ENCODE data around the gene SLIT1. TPM values are rescaled to one million over a fixed set of nuclear protein-coding genes. Genes with fewer than 3 reads are reported as not detected.
A peak's percentile ranks its signal among the peaks of the same experiment; 100 is the strongest.

Gene SLIT1
- total RNA-seq, 2 experiments from 2014 or later, result 0.59 to 1.5 TPM

DNA sequence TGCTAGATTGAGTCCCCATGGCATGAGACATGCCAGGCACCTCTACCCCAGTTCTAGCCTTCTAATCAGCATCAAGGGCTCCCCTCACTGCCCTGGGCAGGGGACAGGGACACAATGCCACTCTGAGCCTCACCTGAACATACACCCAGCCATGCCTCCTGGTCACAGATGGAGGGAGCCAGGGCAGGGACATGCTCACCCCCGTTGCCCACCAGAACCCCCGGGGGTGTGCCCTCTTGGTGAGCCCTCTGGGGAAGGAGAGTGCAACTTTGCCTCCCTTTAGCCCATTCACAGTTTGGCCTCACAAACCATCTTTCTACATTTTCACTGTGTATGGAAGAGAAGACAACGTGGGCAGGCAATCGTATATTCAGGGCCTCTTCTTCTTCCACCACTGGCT is 186.4 kb downstream of the SLIT1 start:
- Mint-ChIP-seq H3K27me3 (no peaks in the 10 kb centered on the region), H3K36me3 (no peaks in the 10 kb centered on the region), H3K27ac (no peak overlapping the region), H3K9me3 (ENCODE audit: low read depth) (no peaks in the 10 kb centered on the region), H3K4me3 (no peak overlapping the region), H3K4me1 (no peaks in the 10 kb centered on the region)
- DNase-seq (peak; percentile 27), ATAC-seq (peak; percentile 20)
- CTCF ChIA-PET, result interaction anchor here (1.1 kb wide), 1 partner anchor 17 kb away, joined by 3 read pairs; no protein-coding TSS in a partner anchor

GRCh38 chr10:96998329-96998888 is 187.3 kb downstream of the SLIT1 start:
- Mint-ChIP-seq H3K4me1 (no peaks in the 10 kb centered on the region), H3K4me3 (no peak overlapping the region), H3K9me3 (ENCODE audit: low read depth) (no peaks in the 10 kb centered on the region), H3K27me3 (no peaks in the 10 kb centered on the region), H3K27ac (no peak overlapping the region), H3K36me3 (no peaks in the 10 kb centered on the region)
- CTCF ChIA-PET, result interaction anchor here (1.1 kb wide), 1 partner anchor 18 kb away, joined by 3 read pairs; no protein-coding TSS in a partner anchor
- ATAC-seq (no peak), DNase-seq (no peak)

DNA sequence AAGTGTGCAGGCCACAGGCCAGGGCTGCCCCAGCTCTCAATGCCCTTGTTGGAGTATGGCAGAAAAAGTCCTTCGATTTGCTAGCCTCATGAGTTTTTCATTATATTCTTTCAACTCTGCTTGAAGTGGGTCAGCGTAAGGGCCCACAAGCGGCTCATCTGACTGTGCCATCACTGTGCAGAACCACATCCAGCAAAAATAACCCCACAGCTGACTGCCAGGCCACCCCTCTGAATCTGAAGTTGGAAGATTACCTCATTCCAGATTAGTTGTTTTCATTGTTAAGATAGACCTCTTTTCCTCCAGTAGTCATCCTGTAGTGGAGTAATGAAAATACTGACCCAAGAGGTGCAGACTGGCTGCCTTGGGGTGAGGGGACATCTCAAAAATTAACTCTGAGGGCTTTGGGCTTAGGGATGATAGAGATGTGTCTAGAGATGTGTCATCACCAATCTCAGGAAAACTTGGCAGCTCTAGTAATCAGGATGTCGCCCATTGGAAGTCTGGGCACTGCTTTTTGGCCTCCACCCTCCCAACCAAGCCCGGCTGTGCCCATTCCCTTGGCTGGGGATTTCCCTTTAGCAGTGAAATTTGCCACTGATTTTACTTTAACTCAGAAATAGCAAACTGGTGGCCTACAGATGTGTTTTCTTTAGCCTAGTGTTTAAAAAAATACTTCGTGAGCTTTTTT is 189.3 kb downstream of the SLIT1 start:
- H3K27me3 Mint-ChIP-seq, result no peaks in the 10 kb centered on the region
- H3K4me3 Mint-ChIP-seq, result no peak overlapping the region
- no peaks in the 10 kb centered on the region for H3K36me3 Mint-ChIP-seq
- peaks cover 7% of the 10 kb centered on the region for H3K4me1 Mint-ChIP-seq
- CTCF ChIA-PET, result interaction anchor here (0.9 kb wide), 1 partner anchor 100 kb away, joined by 3 read pairs; no protein-coding TSS in a partner anchor
- ATAC-seq (no peak), DNase-seq (no peak)
- H3K27ac Mint-ChIP-seq, result no peak overlapping the region
- H3K9me3 Mint-ChIP-seq (ENCODE audit: low read depth), result no peaks in the 10 kb centered on the region

DNA sequence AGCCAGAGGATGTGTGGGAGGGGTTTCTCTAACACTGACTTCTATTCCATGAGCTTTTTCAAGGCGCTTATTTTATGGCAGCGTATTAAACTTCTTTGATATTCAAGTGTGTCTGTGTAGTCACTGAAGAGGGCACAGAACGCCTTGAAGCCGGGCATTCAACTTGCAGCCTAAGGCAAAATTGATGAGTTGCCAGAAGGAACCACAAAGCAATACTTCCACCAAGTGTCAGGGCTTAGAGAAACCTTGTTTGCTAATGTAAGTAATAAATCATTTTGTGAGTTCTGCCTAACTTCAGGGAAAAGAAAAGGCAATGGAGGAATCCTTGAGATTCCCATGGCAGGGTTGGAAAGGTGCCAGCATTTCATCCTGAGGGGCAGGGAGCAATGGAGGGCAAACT is 189.9 kb downstream of the SLIT1 start:
- Mint-ChIP-seq H3K4me3 (no peak overlapping the region), H3K27me3 (no peaks in the 10 kb centered on the region), H3K36me3 (no peaks in the 10 kb centered on the region), H3K9me3 (ENCODE audit: low read depth) (no peaks in the 10 kb centered on the region), H3K4me1 (peaks cover 10% of the 10 kb centered on the region), H3K27ac (no peak overlapping the region)
- CTCF ChIA-PET, result no interaction called here
- ATAC-seq, result no peak
- no peak for DNase-seq

DNA sequence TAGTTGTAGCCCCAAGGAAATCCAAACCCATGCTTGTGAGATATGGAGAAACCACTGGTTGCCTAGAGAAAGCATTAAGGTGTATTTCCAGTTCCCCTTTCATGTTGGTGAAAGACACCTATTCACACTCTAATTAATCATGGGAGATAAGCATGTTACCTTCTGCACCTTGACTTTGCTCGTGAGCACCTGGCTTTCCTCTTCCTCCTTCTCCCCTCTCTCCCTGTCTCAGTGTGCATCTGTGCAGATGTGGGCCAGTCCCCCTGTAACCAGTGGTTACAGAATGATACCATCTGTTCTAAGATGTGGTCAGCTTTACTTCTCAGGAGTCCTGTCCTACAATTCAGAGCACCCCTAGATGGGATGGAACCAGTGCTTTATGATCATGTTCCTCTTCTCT is 193.0 kb downstream of the SLIT1 start:
- no peak for ATAC-seq
- CTCF ChIA-PET, result no interaction called here
- H3K4me3 Mint-ChIP-seq, result no peak overlapping the region
- H3K27me3 Mint-ChIP-seq, result no peaks in the 10 kb centered on the region
- no peaks in the 10 kb centered on the region for H3K36me3 Mint-ChIP-seq
- peaks cover 10% of the 10 kb centered on the region for H3K4me1 Mint-ChIP-seq
- no peak for DNase-seq
- H3K9me3 Mint-ChIP-seq (ENCODE audit: low read depth), result no peaks in the 10 kb centered on the region
- H3K27ac Mint-ChIP-seq, result no peak overlapping the region

GRCh38 chr10:96991313-96991841 is 194.4 kb downstream of the SLIT1 start:
- Mint-ChIP-seq H3K4me3 (no peak overlapping the region), H3K9me3 (ENCODE audit: low read depth) (no peaks in the 10 kb centered on the region), H3K27me3 (no peaks in the 10 kb centered on the region), H3K27ac (no peak overlapping the region), H3K36me3 (no peaks in the 10 kb centered on the region), H3K4me1 (peaks cover 10% of the 10 kb centered on the region)
- CTCF ChIA-PET, result no interaction called here
- ATAC-seq, result no peak
- DNase-seq, result no peak

- Mint-ChIP-seq H3K27ac (no peak overlapping the region), H3K4me1 (peaks cover 12% of the 10 kb centered on the region), H3K9me3 (ENCODE audit: low read depth) (no peaks in the 10 kb centered on the region), H3K27me3 (no peaks in the 10 kb centered on the region), H3K36me3 (no peaks in the 10 kb centered on the region), H3K4me3 (no peak overlapping the region)
- CTCF ChIA-PET, result interaction anchor here (1.1 kb wide), 1 partner anchor 113 kb away, joined by 6 read pairs; no protein-coding TSS in a partner anchor
- no peak for DNase-seq
- ATAC-seq, result no peak
These were observed 197.3 kb downstream of the SLIT1 start for GRCh38 chr10:96988426-96988825.

DNA sequence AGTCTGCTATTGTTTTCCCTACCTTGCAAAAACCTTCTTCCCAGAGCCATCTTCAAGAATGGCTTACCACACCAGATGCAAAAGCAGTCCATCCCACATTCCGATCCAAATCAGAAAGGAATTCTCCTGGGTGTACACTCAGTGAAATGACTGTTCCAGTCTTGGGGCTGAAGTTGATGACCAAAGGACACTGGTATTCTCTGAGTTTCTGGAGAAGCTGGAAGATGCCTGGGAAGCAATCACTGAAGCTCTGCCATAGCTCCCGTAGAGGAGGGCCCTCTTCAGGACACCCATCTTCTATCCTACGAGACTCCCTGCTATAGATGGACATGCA is 197.9 kb downstream of the SLIT1 start:
- CTCF ChIA-PET, result interaction anchor here (1.6 kb wide), 1 partner anchor 38 kb away, joined by 4 read pairs; no protein-coding TSS in a partner anchor
- ATAC-seq (no peak), DNase-seq (no peak)
- peaks cover 12% of the 10 kb centered on the region for H3K4me1 Mint-ChIP-seq
- no peaks in the 10 kb centered on the region for H3K9me3 Mint-ChIP-seq (ENCODE audit: low read depth)
- H3K27ac Mint-ChIP-seq, result no peak overlapping the region
- H3K36me3 Mint-ChIP-seq, result no peaks in the 10 kb centered on the region
- no peaks in the 10 kb centered on the region for H3K27me3 Mint-ChIP-seq
- no peak overlapping the region for H3K4me3 Mint-ChIP-seq

- Mint-ChIP-seq H3K27ac (no peak overlapping the region), H3K9me3 (ENCODE audit: low read depth) (no peaks in the 10 kb centered on the region)
These were observed 198.5 kb downstream of the SLIT1 start for GRCh38 chr10:96987141-96987841.

DNA sequence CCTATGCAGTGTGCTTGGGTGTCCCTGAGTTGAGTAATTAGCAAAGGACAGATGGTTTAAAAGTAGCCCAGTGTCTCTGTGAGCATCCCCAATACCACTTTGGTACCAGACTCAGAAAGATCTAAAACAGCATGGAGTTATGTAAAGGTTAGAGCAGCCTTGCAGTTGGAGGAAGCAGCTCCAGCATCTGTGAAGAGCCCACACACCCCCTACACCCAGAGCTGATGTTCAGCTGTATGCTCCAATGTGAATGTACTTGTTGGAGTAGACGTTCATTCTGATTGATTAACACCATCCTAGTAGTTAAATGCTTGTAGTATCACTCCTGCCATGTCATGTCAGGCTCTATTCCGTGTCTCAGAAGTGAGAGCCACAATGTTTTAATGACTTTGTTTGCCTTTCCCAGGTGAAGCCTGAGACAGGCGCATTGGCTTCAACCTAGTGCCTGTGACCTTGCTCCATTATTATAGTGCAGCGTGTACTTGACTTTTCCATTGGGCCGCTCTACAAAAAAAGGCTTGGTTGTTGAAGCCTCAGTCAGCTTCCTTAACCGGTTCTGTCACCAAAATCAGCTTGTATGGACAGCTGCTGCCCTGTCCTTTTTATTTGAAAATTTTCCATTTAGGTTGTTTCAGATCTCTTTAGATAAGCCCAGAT is 199.4 kb downstream of the SLIT1 start:
- ATAC-seq, result no peak

More at GRCh38 chr10:96987141-96987841, 198.5 kb downstream of the SLIT1 start:
- ATAC-seq (no peak), DNase-seq (no peak)
- no peaks in the 10 kb centered on the region for H3K27me3 Mint-ChIP-seq
- peaks cover 9% of the 10 kb centered on the region for H3K4me1 Mint-ChIP-seq
- H3K4me3 Mint-ChIP-seq, result no peak overlapping the region
- no peaks in the 10 kb centered on the region for H3K36me3 Mint-ChIP-seq
- CTCF ChIA-PET, result interaction anchor here (1.6 kb wide), 1 partner anchor 38 kb away, joined by 4 read pairs; no protein-coding TSS in a partner anchor

DNA sequence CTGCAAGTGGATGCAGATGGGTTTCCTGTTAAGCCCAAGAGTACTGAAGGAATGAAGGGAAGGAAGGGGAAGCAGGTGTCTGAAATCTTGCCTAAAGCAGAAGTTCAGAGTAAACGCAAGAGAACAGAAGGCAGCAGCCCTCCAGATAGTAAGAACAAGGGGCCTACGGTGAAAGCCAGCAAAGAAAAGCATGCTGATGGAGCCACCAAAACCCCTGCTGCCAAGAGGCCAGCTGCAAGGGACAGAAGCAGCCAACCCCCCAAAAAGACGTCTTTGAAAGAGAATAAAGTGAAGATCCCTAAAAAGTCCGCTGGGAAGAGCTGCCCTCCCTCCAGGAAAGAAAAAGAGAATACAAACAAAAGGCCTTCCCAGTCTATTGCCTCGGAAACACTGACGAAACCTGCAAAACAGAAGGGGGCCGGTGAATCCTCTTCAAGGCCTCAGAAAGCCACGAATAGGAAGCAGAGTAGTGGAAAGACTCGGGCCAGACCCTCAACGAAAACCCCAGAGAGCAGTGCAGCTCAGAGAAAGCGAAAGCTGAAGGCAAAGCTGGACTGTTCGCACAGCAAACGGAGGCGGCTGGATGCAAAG is 201.1 kb downstream of the SLIT1 start:
- DNase-seq (no peak), ATAC-seq (peak; percentile 42)
- Mint-ChIP-seq H3K4me3 (peak overlapping the region; percentile 21), H3K9me3 (ENCODE audit: low read depth) (no peaks in the 10 kb centered on the region), H3K36me3 (peaks cover 15% of the 10 kb centered on the region), H3K27ac (no peak overlapping the region), H3K4me1 (peaks cover 4% of the 10 kb centered on the region), H3K27me3 (no peaks in the 10 kb centered on the region)
- CTCF ChIA-PET, result interaction anchor here (1.0 to 2.5 kb wide), 4 partner anchors 24 to 53 kb away, joined by 3 to 8 read pairs (median 4); no protein-coding TSS in a partner anchor

More for the DNA sequence above, 199.4 kb downstream of the SLIT1 start:
- no peaks in the 10 kb centered on the region for H3K9me3 Mint-ChIP-seq (ENCODE audit: low read depth)
- peaks cover 7% of the 10 kb centered on the region for H3K36me3 Mint-ChIP-seq
- H3K4me1 Mint-ChIP-seq, result peaks cover 7% of the 10 kb centered on the region
- CTCF ChIA-PET, result interaction anchor here (1.6 kb wide), 1 partner anchor 39 kb away, joined by 4 read pairs; no protein-coding TSS in a partner anchor
- no peaks in the 10 kb centered on the region for H3K27me3 Mint-ChIP-seq
- H3K27ac Mint-ChIP-seq, result no peak overlapping the region
- DNase-seq, result no peak
- no peak overlapping the region for H3K4me3 Mint-ChIP-seq

- Mint-ChIP-seq H3K4me1 (peaks cover 24% of the 10 kb centered on the region), H3K27me3 (no peaks in the 10 kb centered on the region), H3K36me3 (peaks cover 15% of the 10 kb centered on the region), H3K27ac (no peak overlapping the region), H3K9me3 (ENCODE audit: low read depth) (no peaks in the 10 kb centered on the region), H3K4me3 (no peak overlapping the region)
- CTCF ChIA-PET, result interaction anchor here (0.9 to 2.5 kb wide), 3 partner anchors 23 to 43 kb away, joined by 4 to 8 read pairs (median 5); no protein-coding TSS in a partner anchor
- no peak for ATAC-seq
- no peak for DNase-seq
These were observed 203.4 kb downstream of the SLIT1 start for GRCh38 chr10:96982149-96982930.

All from activated CD8-positive, alpha-beta memory T cell treated with anti-CD3 and anti-CD28 coated beads, Interleukin-2, amount 10 ng/mL, durations not matched to agents 7 days and 5 days (primary cell).